ENCODE results near the gene PRKN. TPM values are rescaled to one million over a fixed set of nuclear protein-coding genes. Genes with fewer than 3 reads are reported as not detected.

Gene PRKN
- total RNA-seq, 6 experiments from 2014 or later: 0.32 TPM; not detected in 5

GRCh38 chr6:162249907-162250642 lies 477.5 kb downstream of the PRKN start:
- H3K9me3 Mint-ChIP-seq: peaks cover 57% of the 10 kb centered on the region
- no peak overlapping the region for H3K27ac Mint-ChIP-seq
- no peaks in the 10 kb centered on the region for H3K27me3 Mint-ChIP-seq (ENCODE audit: insufficient read depth)
- TF ChIP-seq, protein P1, sequence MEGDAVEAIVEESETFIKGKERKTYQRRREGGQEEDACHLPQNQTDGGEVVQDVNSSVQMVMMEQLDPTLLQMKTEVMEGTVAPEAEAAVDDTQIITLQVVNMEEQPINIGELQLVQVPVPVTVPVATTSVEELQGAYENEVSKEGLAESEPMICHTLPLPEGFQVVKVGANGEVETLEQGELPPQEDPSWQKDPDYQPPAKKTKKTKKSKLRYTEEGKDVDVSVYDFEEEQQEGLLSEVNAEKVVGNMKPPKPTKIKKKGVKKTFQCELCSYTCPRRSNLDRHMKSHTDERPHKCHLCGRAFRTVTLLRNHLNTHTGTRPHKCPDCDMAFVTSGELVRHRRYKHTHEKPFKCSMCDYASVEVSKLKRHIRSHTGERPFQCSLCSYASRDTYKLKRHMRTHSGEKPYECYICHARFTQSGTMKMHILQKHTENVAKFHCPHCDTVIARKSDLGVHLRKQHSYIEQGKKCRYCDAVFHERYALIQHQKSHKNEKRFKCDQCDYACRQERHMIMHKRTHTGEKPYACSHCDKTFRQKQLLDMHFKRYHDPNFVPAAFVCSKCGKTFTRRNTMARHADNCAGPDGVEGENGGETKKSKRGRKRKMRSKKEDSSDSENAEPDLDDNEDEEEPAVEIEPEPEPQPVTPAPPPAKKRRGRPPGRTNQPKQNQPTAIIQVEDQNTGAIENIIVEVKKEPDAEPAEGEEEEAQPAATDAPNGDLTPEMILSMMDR (IDR thresholded peaks at IDR 0.05): no peak
- no peaks in the 10 kb centered on the region for H3K4me1 Mint-ChIP-seq (ENCODE audit: low read depth)
- H3K4me3 Mint-ChIP-seq: no peak overlapping the region
- no peak for DNase-seq
- H3K36me3 Mint-ChIP-seq (ENCODE audit: low read depth): no peaks in the 10 kb centered on the region

GRCh38 chr6:162245830-162246420 lies 481.6 kb downstream of the PRKN start:
- Mint-ChIP-seq H3K9me3 (peaks cover 50% of the 10 kb centered on the region), H3K4me3 (no peak overlapping the region), H3K27ac (no peak overlapping the region), H3K27me3 (ENCODE audit: insufficient read depth) (no peaks in the 10 kb centered on the region), H3K36me3 (ENCODE audit: low read depth) (no peaks in the 10 kb centered on the region), H3K4me1 (ENCODE audit: low read depth) (no peaks in the 10 kb centered on the region)
- TF ChIP-seq, protein P1 (IDR thresholded peaks at IDR 0.05): no peak
- no peak for DNase-seq

GRCh38 chr6:162244031-162244430 lies 483.5 kb downstream of the PRKN start:
- Mint-ChIP-seq H3K36me3 (ENCODE audit: low read depth) (no peaks in the 10 kb centered on the region), H3K9me3 (peaks cover 36% of the 10 kb centered on the region)

DNA sequence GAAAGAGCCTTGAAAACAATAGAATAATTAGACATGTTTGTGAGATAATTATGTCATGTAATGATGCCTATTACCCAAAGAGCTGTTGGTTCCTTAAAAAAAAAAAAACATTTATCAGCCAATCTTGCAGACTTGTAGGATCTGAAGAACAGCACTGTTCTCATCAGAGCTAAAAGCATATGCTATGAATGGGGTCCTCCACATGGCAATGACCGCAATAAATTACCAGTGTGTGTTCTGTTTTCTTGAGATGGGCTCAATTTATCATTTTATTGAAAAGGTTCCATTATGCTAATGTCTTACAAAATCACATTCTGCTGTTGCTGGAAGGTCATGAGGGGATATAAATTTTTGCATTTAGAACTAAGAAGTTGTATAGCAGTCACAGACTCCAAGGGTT lies 484.7 kb downstream of the PRKN start:
- Mint-ChIP-seq H3K9me3 (peaks cover 35% of the 10 kb centered on the region), H3K4me1 (ENCODE audit: low read depth) (no peaks in the 10 kb centered on the region), H3K27me3 (ENCODE audit: insufficient read depth) (no peaks in the 10 kb centered on the region; the same call in 1 of the 2 replicates), H3K36me3 (ENCODE audit: low read depth) (no peaks in the 10 kb centered on the region), H3K27ac (no peak overlapping the region), H3K4me3 (no peak overlapping the region)
- TF ChIP-seq, protein P1 (IDR thresholded peaks at IDR 0.05): no peak
- no peak for DNase-seq

More at GRCh38 chr6:162244031-162244430, 483.5 kb downstream of the PRKN start:
- DNase-seq: no peak
- no peak overlapping the region for H3K4me3 Mint-ChIP-seq
- H3K27ac Mint-ChIP-seq: no peak overlapping the region
- H3K27me3 Mint-ChIP-seq (ENCODE audit: insufficient read depth): no peaks in the 10 kb centered on the region
- no peaks in the 10 kb centered on the region for H3K4me1 Mint-ChIP-seq (ENCODE audit: low read depth)
- TF ChIP-seq, protein P1 (IDR thresholded peaks at IDR 0.05): no peak

- no peak overlapping the region for H3K27ac Mint-ChIP-seq
- H3K36me3 Mint-ChIP-seq (ENCODE audit: low read depth): no peaks in the 10 kb centered on the region
- no peak for DNase-seq
- no peaks in the 10 kb centered on the region for H3K4me1 Mint-ChIP-seq (ENCODE audit: low read depth)
- TF ChIP-seq, protein P1 (IDR thresholded peaks at IDR 0.05): no peak
- H3K4me3 Mint-ChIP-seq: no peak overlapping the region
- H3K9me3 Mint-ChIP-seq: peaks cover 42% of the 10 kb centered on the region
- no peaks in the 10 kb centered on the region; the same call in 1 of the 2 replicates for H3K27me3 Mint-ChIP-seq (ENCODE audit: insufficient read depth)
These were observed 488.2 kb downstream of the PRKN start for GRCh38 chr6:162239330-162239729.
